Lower leg skin (tissue), 3 donors: Measurements from ENCODE around the gene HLA-DQB1.

Experiments
- POLR2A ChIP-seq, 2 donors: fragments of 450-650 bp; IDR thresholded peaks; one replicate each; pipeline ENCODE4 v1.6.1; 2016 to 2017; ENCODE audit warnings: antibody characterized with exemption in 2 of 2, mild to moderate bottlenecking in 1 of 2, moderate library complexity in 1 of 2
- TF ChIP-seq, protein P1 (sequence below), 3 donors: fragments of 450-650 bp; IDR thresholded peaks; one replicate each; pipeline ENCODE4 v1.5.1; 2016; ENCODE audit warnings: antibody characterized with exemption in 3 of 3, mild to moderate bottlenecking in 3 of 3, moderate library complexity in 2 of 3

DNA sequence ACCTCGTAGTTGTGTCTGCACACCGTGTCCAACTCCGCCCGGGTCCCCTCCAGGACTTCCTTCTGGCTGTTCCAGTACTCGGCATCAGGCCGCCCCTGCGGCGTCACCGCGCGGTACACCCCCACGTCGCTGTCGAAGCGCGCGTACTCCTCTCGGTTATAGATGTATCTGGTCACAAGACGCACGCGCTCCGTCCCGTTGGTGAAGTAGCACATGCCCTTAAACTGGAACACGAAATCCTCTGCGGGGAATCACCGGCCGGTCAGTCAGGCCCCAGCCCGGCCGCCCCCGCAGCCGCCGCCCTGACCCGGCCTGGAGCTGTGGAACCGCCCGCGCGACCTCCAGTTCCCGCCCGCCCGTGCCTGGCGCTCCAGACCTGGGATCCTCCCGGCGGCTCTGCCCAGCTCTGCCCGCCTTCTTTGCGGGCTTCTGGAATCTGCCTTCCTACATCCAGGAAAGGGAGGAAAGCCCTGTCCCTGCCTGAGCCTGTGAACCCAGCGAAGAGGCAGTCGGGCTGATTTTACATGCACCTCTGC is 1.6 kb downstream of the HLA-DQB1 start:
- TF ChIP-seq, protein P1, sequence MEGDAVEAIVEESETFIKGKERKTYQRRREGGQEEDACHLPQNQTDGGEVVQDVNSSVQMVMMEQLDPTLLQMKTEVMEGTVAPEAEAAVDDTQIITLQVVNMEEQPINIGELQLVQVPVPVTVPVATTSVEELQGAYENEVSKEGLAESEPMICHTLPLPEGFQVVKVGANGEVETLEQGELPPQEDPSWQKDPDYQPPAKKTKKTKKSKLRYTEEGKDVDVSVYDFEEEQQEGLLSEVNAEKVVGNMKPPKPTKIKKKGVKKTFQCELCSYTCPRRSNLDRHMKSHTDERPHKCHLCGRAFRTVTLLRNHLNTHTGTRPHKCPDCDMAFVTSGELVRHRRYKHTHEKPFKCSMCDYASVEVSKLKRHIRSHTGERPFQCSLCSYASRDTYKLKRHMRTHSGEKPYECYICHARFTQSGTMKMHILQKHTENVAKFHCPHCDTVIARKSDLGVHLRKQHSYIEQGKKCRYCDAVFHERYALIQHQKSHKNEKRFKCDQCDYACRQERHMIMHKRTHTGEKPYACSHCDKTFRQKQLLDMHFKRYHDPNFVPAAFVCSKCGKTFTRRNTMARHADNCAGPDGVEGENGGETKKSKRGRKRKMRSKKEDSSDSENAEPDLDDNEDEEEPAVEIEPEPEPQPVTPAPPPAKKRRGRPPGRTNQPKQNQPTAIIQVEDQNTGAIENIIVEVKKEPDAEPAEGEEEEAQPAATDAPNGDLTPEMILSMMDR (IDR thresholded peaks at IDR 0.05): no peak
- no peak for TF ChIP-seq POLR2A (IDR thresholded peaks at IDR 0.05)
